ENCODE measurements around the gene CSNK1G3.

CSNK1G3 gene

GRCh38 chr5:123514615-123515355 is 2.8 kb downstream of the CSNK1G3 start:
- DNase-seq = no peak

DNA sequence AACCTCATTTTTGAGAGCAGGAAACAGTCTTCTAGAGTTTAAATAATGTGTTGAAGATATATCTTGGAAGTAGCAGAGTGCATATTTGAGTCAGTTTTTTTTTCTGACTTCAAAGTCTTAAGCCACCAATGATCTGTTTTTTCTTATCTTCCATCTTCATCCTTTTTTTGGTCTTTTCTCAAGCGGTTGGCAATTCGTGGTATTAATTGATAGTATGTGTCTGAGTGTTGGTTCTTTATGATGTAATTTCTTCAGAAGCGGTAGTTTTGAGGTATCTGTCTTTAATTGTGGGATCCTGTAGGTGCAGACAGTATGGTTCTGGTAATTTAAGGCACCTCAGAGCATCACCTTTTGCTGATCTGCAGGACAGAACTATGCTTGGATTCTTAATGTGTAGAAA is 3.9 kb downstream of the CSNK1G3 start:
- DNase-seq = peak in 1 of 2 donors; percentile 1

GRCh38 chr5:123517476-123517875 is 5.5 kb downstream of the CSNK1G3 start:
- no peak for DNase-seq

DNA sequence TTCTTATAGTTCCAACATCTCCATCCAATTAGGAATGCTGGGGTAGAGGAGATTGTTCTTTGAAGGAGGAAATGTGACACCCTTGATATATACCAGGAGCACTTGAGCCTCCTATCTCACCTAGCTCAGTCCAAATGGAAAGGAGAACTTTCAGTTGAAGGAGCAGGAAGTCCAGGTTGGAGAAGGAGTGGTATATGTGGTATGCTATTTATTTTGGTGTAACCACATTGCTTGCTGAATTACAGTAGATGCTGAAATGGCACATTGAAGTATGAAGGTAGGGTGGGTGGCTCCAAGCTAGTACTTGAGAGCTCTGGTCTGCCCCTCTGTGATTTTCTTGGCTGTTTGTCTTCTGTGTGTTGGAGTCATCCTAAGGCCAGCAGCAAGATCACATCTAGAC is 6.1 kb downstream of the CSNK1G3 start:
- DNase-seq = no peak

- DNase-seq = no peak
These were observed 8.8 kb downstream of the CSNK1G3 start for GRCh38 chr5:123520677-123521247.

- no peak for DNase-seq
These were observed 12.2 kb downstream of the CSNK1G3 start for GRCh38 chr5:123524146-123524545.

DNA sequence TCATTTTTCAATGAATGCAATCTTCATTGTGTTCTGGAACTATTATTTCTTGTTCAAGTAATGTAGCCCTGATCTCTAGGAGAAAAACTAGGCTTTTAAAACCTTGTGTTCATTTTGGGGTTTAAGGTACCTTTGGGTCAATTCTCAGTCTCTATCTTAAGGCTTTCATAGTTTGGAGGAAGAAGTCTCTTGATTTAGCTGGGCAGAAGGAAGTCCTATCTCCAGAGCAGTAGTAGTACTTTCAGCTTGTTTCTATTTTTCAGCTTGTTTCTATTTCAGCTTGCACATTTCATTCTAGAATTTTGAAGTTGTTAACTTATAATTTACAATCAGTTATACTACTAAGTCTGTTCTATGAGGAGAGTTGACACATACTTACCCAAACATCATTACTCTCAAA is 15.2 kb downstream of the CSNK1G3 start:
- no peak for DNase-seq

DNA sequence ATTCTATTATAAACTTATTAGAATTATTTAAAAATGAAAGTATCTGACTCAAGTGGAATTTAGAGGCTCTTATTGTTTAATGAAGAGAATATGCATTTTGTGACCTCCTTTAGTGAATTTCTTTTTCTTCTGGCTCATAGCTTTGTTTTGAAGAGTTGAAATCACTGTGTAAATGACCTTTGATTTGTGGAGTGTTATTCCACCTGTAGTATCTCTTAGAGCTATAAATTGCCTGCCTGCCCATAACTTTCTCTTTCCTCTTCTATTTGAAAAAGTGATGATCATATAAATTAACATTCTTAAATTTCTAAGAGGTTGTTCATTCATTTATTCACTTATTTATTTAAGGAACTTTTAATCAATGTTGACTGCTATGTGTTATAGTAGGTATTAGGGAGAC is 16.1 kb downstream of the CSNK1G3 start:
- DNase-seq = no peak

DNA sequence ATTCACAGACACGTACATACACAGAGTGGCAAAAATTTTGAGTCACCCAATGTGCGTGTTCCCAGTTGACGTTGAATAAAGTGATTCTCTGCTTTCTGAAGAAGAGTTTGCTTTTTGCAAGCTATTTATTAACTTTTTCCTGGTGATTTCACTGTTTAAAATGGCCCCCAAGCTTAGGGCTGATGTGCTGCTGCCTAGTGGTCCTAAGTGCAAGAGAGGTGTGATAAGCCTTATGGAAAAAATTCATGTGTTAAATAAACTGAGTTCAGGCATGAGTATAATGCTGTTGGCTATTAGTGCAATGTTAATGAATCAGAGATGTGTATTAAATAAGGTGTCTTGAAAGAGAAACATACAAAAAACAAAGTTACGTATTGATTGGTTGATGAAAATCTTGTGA is 16.9 kb downstream of the CSNK1G3 start:
- no peak for DNase-seq

DNA sequence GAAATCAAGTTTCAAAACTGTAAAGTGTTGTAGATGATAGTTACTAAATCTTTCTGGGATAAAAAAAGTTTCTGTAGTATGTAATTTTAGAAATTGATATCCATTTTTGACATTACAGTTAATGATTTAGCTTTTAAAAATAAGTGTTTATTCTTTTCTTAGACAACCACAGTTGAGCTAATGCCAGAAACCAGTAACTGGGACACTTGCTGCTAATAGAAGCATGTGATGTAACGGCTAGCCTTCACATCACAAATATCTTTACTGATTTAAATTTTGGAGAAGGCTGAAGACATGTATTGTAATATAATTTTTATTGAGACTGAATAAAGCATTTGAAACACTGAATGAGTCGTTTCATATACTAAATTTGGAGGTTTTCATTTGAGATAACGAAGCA is 18.8 kb downstream of the CSNK1G3 start:
- DNase-seq = no peak

DNA sequence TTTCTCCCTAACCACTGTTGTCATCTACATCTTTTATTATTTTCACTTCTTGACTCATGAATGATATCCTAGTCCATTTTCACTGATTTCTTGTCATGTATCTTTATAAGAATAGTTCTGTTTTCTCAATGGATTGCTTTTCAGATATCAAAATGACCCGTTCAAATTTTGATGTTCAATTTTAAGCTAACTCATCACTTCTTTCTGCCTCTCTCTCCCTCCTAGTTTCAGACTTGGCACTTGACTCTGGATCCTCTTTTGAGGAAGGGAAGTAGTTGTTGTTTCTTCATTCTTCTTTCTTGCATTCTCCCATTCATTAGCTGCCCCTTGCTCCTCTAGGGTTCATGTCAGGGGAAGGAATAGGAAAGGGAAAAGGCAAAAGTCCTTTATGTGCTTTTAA is 23.7 kb downstream of the CSNK1G3 start:
- no peak for DNase-seq

- DNase-seq = no peak
These were observed 25.3 kb downstream of the CSNK1G3 start for GRCh38 chr5:123537256-123537655.

DNA sequence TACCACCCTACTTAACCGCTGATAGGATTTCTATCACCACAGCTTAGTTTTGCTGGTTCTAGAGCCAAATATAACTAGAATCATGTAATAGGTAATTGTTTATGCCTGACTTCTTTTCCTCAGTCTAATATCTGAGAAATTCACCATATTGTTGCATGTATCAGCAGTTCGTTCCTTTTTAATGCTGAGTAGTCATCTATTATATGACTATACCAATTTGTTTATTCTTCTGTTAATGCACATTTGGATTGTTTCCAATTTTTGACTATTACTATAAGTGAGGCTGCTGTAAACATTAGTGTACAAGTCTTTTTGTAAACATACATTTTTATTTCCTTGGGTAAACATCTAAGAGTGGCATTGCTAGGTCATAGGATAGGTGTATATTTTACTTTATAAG is 25.9 kb downstream of the CSNK1G3 start:
- DNase-seq = no peak

GRCh38 chr5:123538670-123539459 is 26.9 kb downstream of the CSNK1G3 start:
- DNase-seq = no peak

DNA sequence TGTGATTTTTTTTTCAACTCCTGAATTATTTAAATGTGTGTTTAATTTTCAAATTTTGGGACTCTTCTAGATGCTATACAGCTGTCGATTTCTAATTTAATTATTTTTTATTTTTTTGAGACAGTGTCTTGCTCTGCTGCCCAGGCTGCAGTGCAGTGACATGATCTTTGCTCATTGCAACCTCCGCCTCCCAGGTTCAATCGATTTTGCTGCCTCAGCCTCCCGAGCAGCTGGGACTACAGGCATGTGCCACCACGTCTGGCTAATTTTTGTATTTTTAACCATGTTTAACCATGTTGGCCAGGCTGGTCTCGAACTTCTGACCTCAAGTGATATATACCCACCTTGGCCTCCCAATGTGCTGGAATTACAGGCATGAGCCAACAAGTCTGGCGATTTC is 28.6 kb downstream of the CSNK1G3 start:
- no peak for DNase-seq

GRCh38 chr5:123543438-123543837 is 31.5 kb downstream of the CSNK1G3 start:
- DNase-seq = no peak

DNA sequence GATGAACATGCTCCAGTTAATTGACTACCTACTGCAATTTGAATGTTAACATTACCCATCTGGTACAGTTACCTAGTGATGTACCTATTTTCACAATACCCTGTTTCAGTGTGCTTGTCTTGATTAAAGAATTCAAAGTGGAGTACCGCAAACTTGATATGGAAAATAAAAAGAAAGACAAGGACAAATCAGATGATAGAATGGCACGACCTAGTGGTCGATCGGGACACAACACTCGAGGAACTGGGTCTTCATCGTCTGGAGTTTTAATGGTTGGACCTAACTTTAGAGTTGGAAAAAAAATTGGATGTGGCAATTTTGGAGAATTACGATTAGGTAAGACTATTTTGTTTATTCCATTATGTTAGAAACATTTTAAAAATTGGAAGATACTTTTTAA is 33.5 kb downstream of the CSNK1G3 start:
- peak in 1 of 2 donors; percentile 22 for DNase-seq

- no peak for DNase-seq
These were observed 34.7 kb downstream of the CSNK1G3 start for GRCh38 chr5:123546657-123547056.

- DNase-seq = peak; percentile 39 to 41
These were observed 37.4 kb downstream of the CSNK1G3 start for GRCh38 chr5:123549256-123549904.

GRCh38 chr5:123554601-123555000 is 42.6 kb downstream of the CSNK1G3 start:
- DNase-seq = no peak

GRCh38 chr5:123557907-123558306 is 45.9 kb downstream of the CSNK1G3 start:
- DNase-seq = no peak

- no peak for DNase-seq
These were observed 46.9 kb downstream of the CSNK1G3 start for GRCh38 chr5:123558762-123559433.

DNA sequence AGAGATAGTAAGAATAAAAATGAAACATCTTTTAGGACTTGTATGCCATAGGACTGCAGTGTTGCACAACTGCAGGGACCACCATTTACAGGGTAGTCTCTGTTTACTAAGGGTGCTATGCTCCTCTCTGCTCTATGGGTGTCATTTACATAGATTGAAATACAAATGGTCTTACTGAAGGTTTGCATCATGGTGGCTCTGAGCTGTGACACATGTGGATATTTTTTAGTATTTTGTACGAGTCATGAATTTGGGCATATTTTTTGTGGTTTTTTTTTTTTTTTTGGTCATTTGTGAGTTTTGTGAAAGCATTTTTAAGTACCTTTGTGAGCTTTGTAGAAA is 47.4 kb downstream of the CSNK1G3 start:
- no peak for DNase-seq

All from activated CD4-positive, alpha-beta T cell treated with anti-CD3 and anti-CD28 coated beads for 4 hours (primary cell).